GM12878 (cell line): ENCODE data around the gene CTSF. TPM values are rescaled to one million over a fixed set of nuclear protein-coding genes. Genes with fewer than 3 reads are reported as not detected.
A peak's percentile ranks its signal among the peaks of the same experiment; 100 is the strongest.

Experiments
- ASH2L ChIP-seq: fragments of 300-600, 200-600 bp; sonication (generic); IDR thresholded peaks from 2 replicates; pipeline ENCODE4 v1.6.1; 2017; ENCODE audit warnings: low read depth, mild to moderate bottlenecking, borderline replicate concordance
- ATF7 ChIP-seq: fragments of 450-650 bp; IDR thresholded peaks from 2 replicates; pipeline ENCODE4 v1.6.1; 2016; ENCODE audit warnings: low read depth, mild to moderate bottlenecking
- CBX5 ChIP-seq: sonication (generic); IDR thresholded peaks from 2 replicates; pipeline ENCODE4 v1.6.1; 2016; ENCODE audit warnings: low read depth, moderate library complexity, mild to moderate bottlenecking, inconsistent platforms
- CREM ChIP-seq: IDR thresholded peaks from 2 replicates; pipeline ENCODE4 v1.6.1; 2014; ENCODE audit warnings: antibody characterized with exemption, low read depth
- EED ChIP-seq: sonication (generic); IDR thresholded peaks from 2 replicates; pipeline ENCODE4 v1.6.1; 2016; ENCODE audit warnings: antibody characterized with exemption, low read depth
- FOS ChIP-seq: IDR thresholded peaks from 3 replicates; pipeline ENCODE4 v1.6.1; 2011; ENCODE audit warnings: borderline replicate concordance; ENCODE audit not compliant: insufficient read length; ENCODE audit errors: extremely low read depth
- IKZF1 ChIP-seq: fragments of 450-650 bp; conservative IDR thresholded peaks from 2 replicates; pipeline ENCODE4 v1.6.1; 2017; ENCODE audit warnings: antibody characterized with exemption, mild to moderate bottlenecking
- JUNB ChIP-seq: IDR thresholded peaks from 2 replicates; pipeline ENCODE4 v1.6.1; 2016; ENCODE audit warnings: antibody characterized with exemption, mild to moderate bottlenecking
- JUND ChIP-seq: IDR thresholded peaks from 2 replicates; pipeline ENCODE4 v1.6.1; 2012; ENCODE audit warnings: low read depth, mild to moderate bottlenecking, low read length, improper control_type of control experiment, moderate library complexity
- NRF1 ChIP-seq: conservative IDR thresholded peaks from 2 replicates; pipeline ENCODE4 v1.6.1; 2011; ENCODE audit warnings: mild to moderate bottlenecking, low read depth, low read length, improper control_type of control experiment
- RAD21 ChIP-seq: IDR thresholded peaks from 2 replicates; pipeline ENCODE4 v1.6.1; 2011; ENCODE audit warnings: mild to moderate bottlenecking, low read depth, low read length, moderate library complexity; ENCODE audit not compliant: insufficient read depth
- RFX5 ChIP-seq: IDR thresholded peaks from 2 replicates; pipeline ENCODE4 v1.6.1; 2011; ENCODE audit warnings: low read depth, low read length, improper control_type of control experiment
- SP1 ChIP-seq: IDR thresholded peaks from one replicate; pipeline ENCODE4 v1.6.1; 2011; ENCODE audit warnings: low read depth, low read length
- TARDBP ChIP-seq: IDR thresholded peaks from 2 replicates; pipeline ENCODE4 v1.6.1; 2016; ENCODE audit warnings: borderline replicate concordance
- ZNF207 ChIP-seq: fragments of 450-650 bp; IDR thresholded peaks from 2 replicates; pipeline ENCODE4 v1.6.1; 2014; ENCODE audit warnings: antibody characterized with exemption, mild to moderate bottlenecking, borderline replicate concordance
- ZNF622 ChIP-seq: fragments of 450-650 bp; IDR thresholded peaks from 2 replicates; pipeline ENCODE4 v1.6.1; 2017; ENCODE audit warnings: mild to moderate bottlenecking, inconsistent platforms
- ZNF687 ChIP-seq: fragments of 450-650 bp; IDR thresholded peaks from 2 replicates; pipeline ENCODE4 v1.6.1; 2017; ENCODE audit warnings: mild to moderate bottlenecking, moderate library complexity
- polyA plus RNA-seq, 11 experiments: library from polyadenylated mRNA; depleted of rRNA in 4 of 11; unstranded in 6 of 11; stranded (reverse) in 5 of 11; fragments of >200 nt; fragmentation: Nextera tagmentation in 4 of 11; fragmentation: Illumina TruSeq in 1 of 11; extraction: Ambion mirVana in 4 of 11; extraction: Trizol in 1 of 11; gene quantifications; 1 replicate in 1 of 11; 2 replicates in 10 of 11; pipeline versions ENCODE4 v1.2.1 to v1.2.3, GENCODE V29; 2011 to 2016; ENCODE audit warnings: inconsistent platforms in 2 of 11, missing spikeins in 2 of 11, low read depth in 1 of 11
- total RNA-seq, 4 experiments: library from RNA; depleted of rRNA in 3 of 4; stranded (reverse); fragments of >200 nt in 3 of 4; fragmentation: Illumina TruSeq in 1 of 4; extraction: Trizol in 1 of 4; gene quantifications; 2 replicates each; pipeline versions ENCODE4 v1.2.1 to v1.2.3, GENCODE V29; 2013 to 2021
- TF ChIP-seq, protein P1 (sequence below): fragments of 450-650 bp; IDR thresholded peaks from 2 replicates; pipeline ENCODE4 v1.6.1; 2017; ENCODE audit warnings: low read depth, mild to moderate bottlenecking, moderate library complexity
- TF ChIP-seq, protein P2 (sequence below): fragments of 450-650 bp; IDR thresholded peaks from 2 replicates; pipeline ENCODE4 v1.6.1; 2017; ENCODE audit warnings: mild to moderate bottlenecking, low read depth, inconsistent platforms; ENCODE audit not compliant: poor library complexity, severe bottlenecking
- TF ChIP-seq, protein P3 (sequence below): fragments of 150-350 bp; IDR thresholded peaks from 2 replicates; pipeline ENCODE4 v1.6.1; 2014; ENCODE audit warnings: mild to moderate bottlenecking, low read depth, low read length

The CTSF gene
- total and polyA plus RNA-seq, 10 of the 15 experiments (the other 5 are each of a cell fraction or from before 2014, with no cell fraction given): 0.11 to 0.41 (median 0.26) TPM; not detected in 4

- TF ChIP-seq ZNF687 (peak; percentile 68; the same call in 1 of the 2 replicates), RAD21 (no peak), ZNF207 (peak; percentile 82), CBX5 (no peak), JUND (0 out of 2 replicates have a peak, but pooled peaks have one; percentile 18), JUNB (no peak; the same call in 1 of the 2 replicates), EED (no peak; the same call in 1 of the 2 replicates), FOS (peak; percentile 67), SP1 (peak; percentile 94), TARDBP (no peak), CREM (peak; percentile 86), ASH2L (no peak; the same call in 1 of the 2 replicates), RFX5 (peak; percentile 80), ZNF622 (no peak), NRF1 (peak; percentile 62), IKZF1 (peak; percentile 44; the same call in 1 of the 2 replicates), ATF7 (peak; percentile 31; the same call in 1 of the 2 replicates)
- TF ChIP-seq, protein P1, sequence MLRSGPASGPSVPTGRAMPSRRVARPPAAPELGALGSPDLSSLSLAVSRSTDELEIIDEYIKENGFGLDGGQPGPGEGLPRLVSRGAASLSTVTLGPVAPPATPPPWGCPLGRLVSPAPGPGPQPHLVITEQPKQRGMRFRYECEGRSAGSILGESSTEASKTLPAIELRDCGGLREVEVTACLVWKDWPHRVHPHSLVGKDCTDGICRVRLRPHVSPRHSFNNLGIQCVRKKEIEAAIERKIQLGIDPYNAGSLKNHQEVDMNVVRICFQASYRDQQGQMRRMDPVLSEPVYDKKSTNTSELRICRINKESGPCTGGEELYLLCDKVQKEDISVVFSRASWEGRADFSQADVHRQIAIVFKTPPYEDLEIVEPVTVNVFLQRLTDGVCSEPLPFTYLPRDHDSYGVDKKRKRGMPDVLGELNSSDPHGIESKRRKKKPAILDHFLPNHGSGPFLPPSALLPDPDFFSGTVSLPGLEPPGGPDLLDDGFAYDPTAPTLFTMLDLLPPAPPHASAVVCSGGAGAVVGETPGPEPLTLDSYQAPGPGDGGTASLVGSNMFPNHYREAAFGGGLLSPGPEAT: peak; percentile 60; the same call in 1 of the 2 replicates
- TF ChIP-seq, protein P2, sequence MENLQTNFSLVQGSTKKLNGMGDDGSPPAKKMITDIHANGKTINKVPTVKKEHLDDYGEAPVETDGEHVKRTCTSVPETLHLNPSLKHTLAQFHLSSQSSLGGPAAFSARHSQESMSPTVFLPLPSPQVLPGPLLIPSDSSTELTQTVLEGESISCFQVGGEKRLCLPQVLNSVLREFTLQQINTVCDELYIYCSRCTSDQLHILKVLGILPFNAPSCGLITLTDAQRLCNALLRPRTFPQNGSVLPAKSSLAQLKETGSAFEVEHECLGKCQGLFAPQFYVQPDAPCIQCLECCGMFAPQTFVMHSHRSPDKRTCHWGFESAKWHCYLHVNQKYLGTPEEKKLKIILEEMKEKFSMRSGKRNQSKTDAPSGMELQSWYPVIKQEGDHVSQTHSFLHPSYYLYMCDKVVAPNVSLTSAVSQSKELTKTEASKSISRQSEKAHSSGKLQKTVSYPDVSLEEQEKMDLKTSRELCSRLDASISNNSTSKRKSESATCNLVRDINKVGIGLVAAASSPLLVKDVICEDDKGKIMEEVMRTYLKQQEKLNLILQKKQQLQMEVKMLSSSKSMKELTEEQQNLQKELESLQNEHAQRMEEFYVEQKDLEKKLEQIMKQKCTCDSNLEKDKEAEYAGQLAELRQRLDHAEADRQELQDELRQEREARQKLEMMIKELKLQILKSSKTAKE: no peak
- TF ChIP-seq, protein P3, sequence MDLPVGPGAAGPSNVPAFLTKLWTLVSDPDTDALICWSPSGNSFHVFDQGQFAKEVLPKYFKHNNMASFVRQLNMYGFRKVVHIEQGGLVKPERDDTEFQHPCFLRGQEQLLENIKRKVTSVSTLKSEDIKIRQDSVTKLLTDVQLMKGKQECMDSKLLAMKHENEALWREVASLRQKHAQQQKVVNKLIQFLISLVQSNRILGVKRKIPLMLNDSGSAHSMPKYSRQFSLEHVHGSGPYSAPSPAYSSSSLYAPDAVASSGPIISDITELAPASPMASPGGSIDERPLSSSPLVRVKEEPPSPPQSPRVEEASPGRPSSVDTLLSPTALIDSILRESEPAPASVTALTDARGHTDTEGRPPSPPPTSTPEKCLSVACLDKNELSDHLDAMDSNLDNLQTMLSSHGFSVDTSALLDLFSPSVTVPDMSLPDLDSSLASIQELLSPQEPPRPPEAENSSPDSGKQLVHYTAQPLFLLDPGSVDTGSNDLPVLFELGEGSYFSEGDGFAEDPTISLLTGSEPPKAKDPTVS: no peak
Measured at GRCh38 chr11:66616379-66617154, 48.2 kb upstream of the CTSF start, which contains the start of gene RBM14 (continued).
